ENCODE results near the gene PI4K2A.
A peak's percentile ranks its signal among the peaks of the same experiment; 100 is the strongest.

Gene PI4K2A

DNA sequence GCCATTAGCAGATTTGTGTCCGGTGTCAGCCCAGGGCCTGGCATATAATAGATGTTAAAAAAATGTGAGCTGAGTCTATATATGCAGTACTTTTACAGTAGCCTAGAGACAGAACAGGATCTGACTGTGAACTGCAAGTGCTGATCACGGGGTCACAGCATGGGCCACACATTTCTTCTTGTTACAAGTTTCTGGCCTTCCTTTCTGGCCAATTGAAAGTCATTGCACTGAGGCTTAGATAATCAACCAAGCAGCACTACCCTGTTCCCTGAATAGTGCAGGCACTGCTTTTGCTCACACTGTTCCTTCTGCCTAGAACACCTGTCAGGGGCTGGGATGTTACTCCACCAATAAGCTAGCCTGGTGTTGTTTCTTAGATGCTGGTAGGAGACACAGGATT is 67.7 kb downstream of the PI4K2A start:
- no peak for DNase-seq

DNA sequence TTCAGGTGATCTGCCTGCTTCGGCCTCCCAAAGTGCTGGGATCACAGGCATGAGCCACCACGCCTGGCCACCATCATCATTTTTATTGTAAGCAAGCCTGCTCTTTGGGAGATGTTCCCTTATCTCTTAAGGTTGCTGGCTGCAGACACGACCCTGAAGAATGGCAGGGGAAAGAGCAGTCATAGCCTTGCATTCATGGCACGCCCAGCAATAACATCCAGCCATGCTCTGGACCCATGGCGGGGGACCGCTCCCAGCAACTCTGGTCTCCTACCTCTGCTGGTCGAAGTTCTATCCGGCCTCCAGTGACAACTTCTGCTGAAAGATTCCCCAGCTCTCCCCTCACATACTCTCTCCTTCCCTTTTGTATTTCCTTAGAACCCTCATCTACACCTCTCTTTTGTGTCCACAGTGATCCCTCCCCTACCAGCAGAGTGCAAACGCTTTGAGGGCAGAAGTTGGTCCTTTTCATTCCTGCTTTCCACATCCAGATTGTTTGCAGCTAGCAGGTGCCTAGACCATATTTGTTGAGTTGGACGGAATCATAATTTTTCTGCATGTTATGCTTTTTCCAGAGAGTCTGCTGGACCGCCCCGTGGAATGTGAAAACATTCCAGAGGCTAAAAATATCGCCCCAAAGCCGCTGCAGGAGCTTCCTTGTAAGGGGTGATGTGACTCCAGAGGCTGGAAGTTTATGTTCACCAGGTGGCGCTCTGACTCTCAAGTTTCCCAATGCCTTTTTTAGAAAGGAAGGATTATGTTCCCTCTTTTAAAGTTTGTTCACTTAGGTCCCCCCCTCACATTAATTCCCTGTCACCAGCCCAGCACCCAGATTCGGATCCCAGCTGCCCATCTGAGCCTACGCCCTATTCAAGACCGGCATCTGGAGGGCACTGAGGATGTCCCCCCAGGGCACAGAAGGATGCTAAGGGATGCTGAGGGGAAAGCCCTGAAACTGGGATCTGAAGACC is 68.8 kb downstream of the PI4K2A start:
- no peak for DNase-seq

DNA sequence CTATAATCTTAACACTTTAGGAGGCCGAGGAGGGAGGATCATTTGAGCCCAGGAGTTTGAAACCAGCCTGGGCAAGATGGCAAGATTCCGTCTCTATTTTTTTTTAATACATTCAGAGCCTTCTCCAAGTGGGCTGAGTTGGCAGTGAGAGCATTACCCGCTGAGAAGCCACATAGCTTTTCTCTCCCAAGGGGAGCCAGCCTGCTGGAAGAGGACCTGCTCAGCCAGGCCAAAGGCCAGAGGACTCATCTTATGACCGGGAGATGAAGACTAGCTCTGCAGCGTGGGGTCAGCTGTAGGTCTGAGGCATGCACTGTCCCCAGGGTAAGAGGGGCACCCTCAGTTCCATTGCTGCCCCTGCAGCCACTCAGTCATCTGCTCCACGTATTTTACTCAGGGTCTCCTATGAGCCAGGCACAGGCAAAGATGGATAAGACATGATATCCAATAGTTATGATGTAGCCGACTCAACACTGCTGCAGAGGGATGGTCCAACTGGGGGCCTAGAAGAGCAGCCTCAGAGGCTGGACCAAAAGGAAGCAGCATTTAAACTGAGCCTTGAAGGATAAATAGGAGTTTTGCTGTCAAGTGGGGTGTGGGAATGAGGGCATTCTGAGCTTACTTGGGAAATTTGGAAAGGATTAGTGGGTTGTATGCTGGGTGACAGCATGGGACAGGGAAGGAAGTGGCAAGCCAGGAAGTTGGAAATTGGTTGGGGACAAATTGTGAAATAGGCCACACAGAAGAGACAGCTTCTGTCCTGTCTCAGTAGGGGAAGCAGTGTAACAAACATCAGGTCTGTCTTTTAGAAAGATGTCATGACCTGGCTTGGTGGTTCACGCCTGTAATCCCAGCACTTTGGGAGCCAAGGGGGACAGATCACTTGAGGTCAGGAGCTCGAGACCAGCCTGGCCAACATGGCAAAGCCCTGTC is 71.4 kb downstream of the PI4K2A start:
- DNase-seq, result no peak

DNA sequence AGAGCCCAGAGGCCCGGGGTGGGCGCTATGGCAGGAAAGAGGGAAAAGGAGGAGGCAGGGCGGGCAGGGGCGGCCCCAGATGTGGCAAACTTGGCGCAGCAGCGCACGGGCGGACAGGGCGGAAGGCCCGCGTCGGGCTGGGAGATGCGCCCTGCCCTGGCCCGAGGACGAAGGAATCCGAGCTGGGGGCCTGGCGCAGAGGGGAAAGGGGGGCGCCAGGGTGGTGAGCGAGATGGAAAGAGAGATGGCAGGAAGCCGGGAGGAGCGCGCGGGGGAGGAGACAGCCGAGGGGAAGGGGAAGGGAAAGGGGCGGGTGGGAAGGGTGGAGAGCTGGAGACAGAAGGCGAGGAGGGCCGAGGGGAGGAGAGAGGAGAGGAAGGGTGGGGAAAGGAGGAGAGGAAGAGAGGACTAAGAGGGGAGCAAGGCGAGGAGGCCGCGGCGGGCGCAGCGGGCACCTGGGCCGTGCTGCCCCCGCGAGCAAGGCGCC is 72.9 kb downstream of the PI4K2A start, which contains the start of gene MARVELD1:
TSS of gene MARVELD1 (plus strand) at position 392 of the 487 bp plus-strand sequence. CDS start 147 bp downstream, outside the sequence.
- DNase-seq, result no peak

DNA sequence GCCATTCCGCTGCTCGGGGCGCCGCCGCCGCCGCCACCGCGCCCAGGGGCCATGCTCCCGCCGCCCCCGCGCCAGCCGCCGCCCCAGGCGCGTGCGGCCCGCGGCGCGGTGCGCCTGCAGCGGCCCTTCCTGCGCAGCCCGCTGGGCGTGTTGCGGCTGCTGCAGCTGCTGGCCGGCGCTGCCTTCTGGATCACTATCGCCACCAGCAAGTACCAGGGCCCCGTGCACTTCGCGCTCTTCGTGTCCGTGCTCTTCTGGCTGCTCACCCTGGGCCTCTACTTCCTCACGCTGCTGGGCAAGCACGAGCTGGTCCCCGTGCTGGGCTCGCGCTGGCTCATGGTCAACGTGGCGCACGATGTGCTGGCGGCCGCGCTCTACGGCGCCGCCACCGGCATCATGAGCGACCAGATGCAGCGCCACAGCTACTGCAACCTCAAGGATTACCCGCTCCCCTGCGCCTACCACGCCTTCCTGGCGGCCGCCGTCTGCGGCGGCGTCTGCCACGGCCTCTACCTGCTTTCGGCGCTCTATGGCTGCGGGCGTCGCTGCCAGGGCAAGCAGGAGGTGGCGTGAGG is 73.4 kb downstream of the PI4K2A start:
- peak; percentile 22 for DNase-seq

DNA sequence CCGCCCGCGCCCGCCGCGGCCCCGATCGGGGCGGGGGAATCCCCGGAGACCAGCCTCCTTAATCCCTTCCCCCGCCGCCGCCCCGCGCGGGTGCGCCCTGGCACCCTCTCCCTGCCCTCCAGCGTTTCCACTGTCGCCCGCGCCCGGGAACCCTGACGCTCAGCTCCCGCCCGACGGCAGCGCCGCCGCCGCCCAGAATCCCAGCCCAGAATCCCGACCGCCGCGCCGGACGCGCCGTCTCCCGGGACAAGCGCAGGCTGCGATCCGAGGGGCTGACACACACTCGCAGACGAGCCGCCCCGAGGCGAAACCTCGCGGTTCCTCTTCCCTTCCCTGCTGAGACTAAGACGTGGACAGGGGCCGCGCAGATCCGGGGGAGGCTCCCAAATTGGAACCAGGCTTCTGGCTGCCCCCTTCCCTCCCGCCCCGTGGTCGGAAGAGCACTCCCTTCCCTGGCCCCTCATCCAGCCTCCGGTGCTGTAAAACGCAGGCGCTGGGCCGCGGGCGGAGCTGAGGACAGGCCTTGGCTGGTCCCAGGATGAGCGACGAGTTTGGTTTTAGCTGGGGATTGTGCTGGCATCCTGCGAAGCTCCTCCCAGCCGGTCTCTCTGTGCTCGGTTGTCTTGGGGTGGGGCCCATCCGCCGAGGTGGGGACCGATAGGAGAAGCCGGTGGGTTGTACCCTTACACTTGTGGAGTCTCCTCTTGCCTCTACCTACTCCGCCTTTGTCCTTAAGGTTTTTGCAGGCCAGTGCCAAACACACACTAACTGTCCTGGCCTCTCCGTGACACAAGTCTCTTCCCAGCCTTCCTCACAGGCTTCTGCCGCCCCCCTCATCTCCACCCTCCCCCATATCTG is 74.2 kb downstream of the PI4K2A start:
- no peak for DNase-seq

DNA sequence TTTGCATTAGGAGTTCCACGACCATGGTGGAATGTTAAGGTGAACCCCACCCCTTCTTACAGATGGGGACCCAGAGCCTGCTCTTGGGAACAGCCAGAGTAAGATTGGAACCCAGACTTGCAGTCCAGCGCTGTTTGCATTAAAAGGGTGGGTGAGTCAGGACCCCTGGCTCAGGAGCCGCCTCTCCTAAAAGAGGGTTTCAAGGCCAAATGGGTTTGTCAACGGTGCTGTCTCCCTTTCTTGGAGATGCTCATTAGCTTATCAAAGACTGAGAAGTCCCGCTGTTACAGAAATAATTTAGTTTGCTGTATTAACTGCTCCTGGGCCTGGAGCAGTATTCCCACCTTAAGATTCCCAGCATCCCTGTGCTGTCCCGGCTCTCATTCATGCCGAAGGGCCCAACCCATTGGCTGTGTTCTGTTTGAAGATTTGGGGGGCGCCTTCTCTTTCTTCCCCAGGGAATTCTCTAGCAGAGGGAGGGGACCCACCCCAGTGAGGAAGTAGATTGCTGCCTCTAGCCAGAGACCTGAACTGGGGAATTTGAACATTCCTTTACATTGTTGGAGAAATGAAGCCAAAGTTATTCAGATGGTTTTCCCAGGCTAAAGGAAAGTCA is 74.9 kb downstream of the PI4K2A start:
- DNase-seq, result no peak

DNA sequence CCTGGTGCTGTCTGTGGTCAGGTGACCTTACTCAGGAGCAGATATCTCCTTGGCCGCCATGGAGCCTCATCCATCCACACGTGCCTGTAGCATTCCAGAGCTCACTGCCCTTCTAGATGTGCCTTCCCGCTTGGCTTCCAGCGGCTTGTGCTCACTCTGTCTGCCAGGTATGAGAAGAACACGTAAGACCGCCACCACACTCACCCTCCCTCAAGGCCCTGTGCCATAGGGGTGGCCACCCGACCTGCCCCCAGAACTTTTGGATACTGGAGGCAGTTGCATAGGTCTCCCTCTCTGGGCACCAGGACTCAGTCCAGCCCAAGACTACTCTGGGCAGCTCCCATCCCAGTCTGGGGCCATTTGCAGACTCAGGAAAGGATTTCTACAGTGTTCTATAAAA is 77.2 kb downstream of the PI4K2A start:
- DNase-seq, result no peak

DNA sequence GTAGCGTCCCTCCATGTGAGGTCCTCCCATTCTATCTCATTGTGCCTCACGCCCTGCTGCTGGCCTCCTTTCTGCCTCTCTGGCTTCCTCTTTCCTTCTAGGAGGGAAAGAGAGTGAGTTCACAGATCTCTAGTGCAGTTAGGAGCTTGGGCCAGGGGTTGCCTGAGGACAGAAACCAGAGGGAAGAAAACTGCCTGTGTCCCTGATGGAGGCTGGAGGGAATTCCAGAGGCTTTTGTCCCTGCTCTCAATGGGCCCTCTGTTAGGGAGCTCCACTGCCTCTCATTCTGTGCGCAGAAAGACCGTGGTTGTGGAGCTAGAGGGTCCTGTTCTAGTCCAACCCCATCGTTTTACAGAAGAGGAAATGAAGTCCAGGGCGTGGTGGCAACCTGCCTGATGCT is 77.7 kb downstream of the PI4K2A start:
- no peak for DNase-seq

DNA sequence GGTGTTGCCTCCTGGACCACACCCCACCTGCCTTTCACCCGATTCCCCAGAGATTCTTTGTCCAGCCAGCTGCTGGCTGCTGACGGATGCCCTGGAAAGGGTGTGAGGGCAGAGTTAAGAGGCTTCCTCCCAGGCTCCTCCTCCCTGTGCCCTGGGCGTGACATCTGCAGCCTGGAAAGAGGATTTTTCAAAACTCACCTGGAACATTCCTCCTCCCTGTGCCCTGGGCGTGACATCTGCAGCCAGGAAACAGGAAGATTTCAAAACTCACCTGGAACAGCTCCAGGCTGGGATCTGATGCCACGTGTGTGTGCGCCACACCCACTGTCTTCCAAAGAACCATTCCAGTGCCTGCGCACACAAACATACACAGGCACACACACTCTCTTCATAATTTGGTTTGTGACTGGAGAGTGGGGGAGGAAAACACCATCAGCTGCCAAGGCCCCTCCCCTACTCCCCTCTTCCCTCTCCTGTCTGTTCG is 78.2 kb downstream of the PI4K2A start:
- DNase-seq, result no peak

DNA sequence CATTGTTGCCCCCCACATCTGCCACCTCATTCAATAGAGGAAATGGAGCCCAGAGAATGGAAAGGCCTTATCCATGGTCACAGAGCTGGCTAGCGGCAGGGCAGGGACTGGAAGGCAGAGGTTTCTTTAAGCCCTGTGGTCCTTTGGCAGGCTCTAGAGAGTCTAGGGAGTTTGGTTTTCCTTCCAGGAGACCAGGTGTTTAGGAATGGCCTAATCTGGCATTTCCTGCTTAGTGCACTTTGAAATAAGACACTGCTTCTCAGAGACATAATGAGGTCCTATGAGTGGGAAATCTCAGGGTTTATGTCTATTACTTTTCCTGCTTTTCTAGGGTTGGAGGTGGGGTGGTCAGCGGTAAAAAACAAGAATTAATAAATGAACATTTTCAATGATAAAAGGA is 79.1 kb downstream of the PI4K2A start:
- DNase-seq, result no peak

DNA sequence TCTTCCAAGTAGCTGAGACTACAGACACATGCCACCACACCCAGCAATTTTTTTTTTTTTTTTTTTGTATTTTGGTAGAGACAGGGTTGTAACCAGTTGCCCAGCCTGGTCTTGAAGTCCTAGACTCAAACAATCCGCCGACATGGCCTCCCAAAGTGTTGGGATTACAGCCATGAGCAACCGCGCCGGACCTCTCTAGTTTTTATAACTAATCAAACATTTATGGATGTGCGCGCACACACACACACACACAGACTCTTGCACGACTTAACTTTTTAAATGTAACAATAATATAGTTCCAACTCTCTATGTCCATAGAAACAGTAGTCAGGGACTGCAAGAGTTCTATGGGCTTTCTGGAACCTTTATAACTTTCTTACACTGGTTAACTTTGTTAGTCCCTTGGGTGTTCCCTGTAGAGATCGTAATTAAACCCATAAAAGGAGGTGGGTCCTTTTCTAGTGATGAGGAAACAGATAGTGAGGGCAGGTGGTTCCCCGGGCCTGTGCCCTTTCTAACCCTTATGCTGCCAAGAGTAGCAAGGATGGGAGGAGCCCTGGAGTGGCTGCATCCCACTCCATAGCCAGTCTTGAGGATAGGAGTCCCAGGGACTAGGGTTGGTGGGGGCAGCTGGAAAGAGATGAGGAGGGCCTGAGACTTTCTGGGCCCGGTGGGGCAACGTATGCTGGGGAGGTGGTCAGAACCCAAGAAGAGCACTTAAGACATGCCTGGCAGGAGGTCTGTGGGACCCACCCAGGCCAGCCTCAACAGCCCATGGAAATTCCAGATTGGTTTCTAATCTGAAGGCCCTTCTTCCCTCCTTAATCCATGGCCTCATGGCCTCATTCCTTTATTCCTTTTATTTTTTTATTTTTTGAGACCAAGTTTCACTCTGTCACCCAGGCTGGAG is 81.7 kb downstream of the PI4K2A start:
- DNase-seq, result no peak

DNA sequence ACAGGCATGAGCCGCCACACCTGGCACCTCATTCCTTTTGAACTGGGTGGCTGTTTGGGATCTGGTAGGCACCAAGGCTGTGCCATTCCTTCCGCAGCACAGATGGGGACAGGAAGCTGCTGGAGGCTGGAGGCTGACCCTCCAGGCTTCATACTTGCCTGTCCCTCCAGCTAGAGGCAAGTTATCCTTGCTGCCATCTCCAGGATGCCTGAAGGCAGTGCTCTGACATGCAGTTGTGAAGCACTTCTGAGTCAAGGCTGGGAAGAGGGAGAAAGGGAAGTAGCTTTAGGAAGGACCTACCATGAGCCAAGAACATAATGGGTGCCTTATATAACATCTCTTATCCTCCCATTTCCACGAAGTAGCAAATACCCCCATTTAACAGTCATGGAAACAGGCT is 82.5 kb downstream of the PI4K2A start:
- DNase-seq, result no peak

DNA sequence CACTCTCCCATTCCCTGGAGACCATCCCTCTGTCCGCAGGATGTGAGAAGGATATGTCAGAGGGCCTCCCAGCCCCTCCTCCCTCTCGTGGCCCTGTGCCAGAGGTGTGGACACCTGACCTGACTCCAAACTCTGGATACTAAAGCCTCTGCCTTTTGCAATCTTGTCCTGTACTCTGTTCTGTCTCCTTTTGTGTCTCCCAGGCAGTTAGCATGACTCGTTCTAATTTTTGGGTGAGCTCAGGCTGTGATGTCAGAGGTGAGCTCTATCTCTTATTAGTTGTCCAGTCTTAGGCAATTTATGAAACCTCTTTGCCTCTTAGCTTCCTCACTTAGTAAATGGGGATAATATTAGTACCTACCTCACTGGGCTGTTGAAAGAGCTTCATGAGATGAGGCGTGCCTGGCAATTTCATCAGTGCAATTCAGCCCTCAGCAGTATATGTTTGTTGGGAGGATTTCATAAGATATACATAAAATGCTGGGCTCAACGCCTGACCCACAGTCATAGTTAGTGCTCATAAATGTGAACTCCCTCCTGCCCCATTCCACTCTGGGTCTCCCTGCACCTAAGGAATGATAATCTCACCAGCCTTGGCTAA is 84.0 kb downstream of the PI4K2A start:
- no peak for DNase-seq

All from NCI-H526 treated with DMSO at 0.1 percent for 48 hours (cell line).